ENCODE results near the gene ERBB4. TPM values are rescaled to one million over a fixed set of nuclear protein-coding genes. Genes with fewer than 3 reads are reported as not detected.

Gene ERBB4
- total RNA-seq, 1 donor from 2014 or later: 2.8 TPM

- no peak for TF ChIP-seq CTCF (IDR thresholded peaks at IDR 0.05)
- H3K27me3 Mint-ChIP-seq (ENCODE audit: unreplicated experiment): peaks cover 2% of the 10 kb centered on the region
- H3K36me3 Mint-ChIP-seq (ENCODE audit: unreplicated experiment): no peaks in the 10 kb centered on the region
- H3K27ac Mint-ChIP-seq (ENCODE audit: unreplicated experiment): no peak overlapping the region
- no peak overlapping the region for H3K4me3 Mint-ChIP-seq (ENCODE audit: unreplicated experiment)
- no peak for DNase-seq (ENCODE audit: extremely low spot score, unreplicated experiment)
- H3K9me3 Mint-ChIP-seq (ENCODE audit: unreplicated experiment): no peaks in the 10 kb centered on the region
- peaks cover 1% of the 10 kb centered on the region for H3K4me1 Mint-ChIP-seq (ENCODE audit: unreplicated experiment)
Measured at GRCh38 chr2:211328126-211328525, 1210.5 kb downstream of the ERBB4 start.

Small RNAs within 50 kb of the gene (microRNA-seq; reads per million reads assigned to microRNA genes)
- gene MIR548F2 (ENCODE audit: unreplicated experiment): not detected
